Duodenal mucosa (tissue), 2 donors: ENCODE data around the gene CBX2.
A peak's percentile ranks its signal among the peaks of the same experiment; 100 is the strongest.

Source experiments
- H3K27ac ChIP-seq: one replicate; pipeline ENCODE4 v1.7.0; 2013; ENCODE audit warnings: low read depth, low read length
- H3K27me3 ChIP-seq, 2 donors: one replicate each; pipeline ENCODE4 v1.7.0; 2013; ENCODE audit warnings: low read length in 2 of 2, control low read depth in 1 of 2; ENCODE audit not compliant: insufficient read depth in 2 of 2, control insufficient read depth in 1 of 2
- H3K36me3 ChIP-seq, 2 donors: one replicate each; pipeline ENCODE4 v1.7.0; 2013; ENCODE audit warnings: low read length in 2 of 2, control low read depth in 1 of 2; ENCODE audit not compliant: insufficient read depth in 2 of 2, control insufficient read depth in 1 of 2
- H3K4me1 ChIP-seq, 2 donors: one replicate each; pipeline ENCODE4 v1.7.0; 2013; ENCODE audit warnings: low read length in 2 of 2, control low read depth in 1 of 2; ENCODE audit not compliant: insufficient read depth in 2 of 2, control insufficient read depth in 1 of 2
- H3K4me3 ChIP-seq, 2 donors: one replicate each; pipeline ENCODE4 v1.7.0; 2013; ENCODE audit warnings: low read length in 2 of 2, low read depth in 1 of 2
- H3K9ac ChIP-seq, 2 donors: one replicate each; pipeline ENCODE4 v1.7.0; 2013; ENCODE audit warnings: low read length in 2 of 2, low read depth in 1 of 2
- H3K9me3 ChIP-seq, 2 donors: one replicate each; pipeline ENCODE4 v1.7.0; 2013; ENCODE audit warnings: low read length in 2 of 2, control low read depth in 1 of 2; ENCODE audit not compliant: control insufficient read depth in 1 of 2

CBX2 gene

DNA sequence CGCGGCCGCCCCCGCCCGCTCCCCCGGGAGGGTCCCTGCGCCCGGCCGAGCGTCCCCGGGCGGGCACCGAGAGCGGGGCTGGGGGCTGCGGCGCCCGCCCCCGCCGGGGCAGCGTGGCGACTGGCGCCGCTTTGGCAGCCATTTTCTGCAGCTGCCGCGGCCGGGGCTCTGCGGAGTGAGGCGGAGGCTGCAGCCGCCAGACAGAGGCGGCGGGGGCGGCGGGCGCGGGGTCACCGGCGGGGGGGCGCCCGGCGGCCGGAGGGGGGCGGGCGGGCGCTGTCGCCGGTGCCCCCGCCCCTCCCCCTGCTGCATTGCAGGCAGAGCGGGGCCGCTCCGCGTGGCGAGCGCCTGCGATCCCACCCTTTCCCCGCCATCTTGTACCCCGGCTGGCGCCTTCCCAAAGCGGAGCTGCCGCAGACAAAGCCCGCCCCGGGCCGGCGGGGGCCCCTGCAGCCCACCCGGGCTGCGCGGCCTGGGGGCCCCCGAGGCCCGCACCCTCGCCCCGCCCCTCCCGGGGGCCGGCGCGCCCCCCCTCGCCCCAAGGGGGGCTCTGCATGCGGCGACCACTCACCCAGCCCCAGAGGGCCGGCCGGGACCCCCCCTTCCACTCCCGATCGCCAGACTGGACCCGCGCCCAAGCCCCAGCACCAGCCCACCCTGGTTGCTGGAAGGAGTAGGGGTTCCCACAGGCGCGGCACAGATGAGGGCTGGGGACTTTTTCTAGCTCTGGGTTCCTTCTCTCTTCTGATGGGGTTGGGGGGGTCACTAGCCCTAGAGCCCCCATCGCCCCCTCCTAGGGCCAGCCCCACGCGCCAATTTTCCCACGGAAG lies 35.6 kb downstream of the CBX2 start:
- Histone ChIP-seq H3K4me3 (no peak overlapping the region), H3K4me1 (peaks cover 35 to 39% of the 10 kb centered on the region in 2 donors)

DNA sequence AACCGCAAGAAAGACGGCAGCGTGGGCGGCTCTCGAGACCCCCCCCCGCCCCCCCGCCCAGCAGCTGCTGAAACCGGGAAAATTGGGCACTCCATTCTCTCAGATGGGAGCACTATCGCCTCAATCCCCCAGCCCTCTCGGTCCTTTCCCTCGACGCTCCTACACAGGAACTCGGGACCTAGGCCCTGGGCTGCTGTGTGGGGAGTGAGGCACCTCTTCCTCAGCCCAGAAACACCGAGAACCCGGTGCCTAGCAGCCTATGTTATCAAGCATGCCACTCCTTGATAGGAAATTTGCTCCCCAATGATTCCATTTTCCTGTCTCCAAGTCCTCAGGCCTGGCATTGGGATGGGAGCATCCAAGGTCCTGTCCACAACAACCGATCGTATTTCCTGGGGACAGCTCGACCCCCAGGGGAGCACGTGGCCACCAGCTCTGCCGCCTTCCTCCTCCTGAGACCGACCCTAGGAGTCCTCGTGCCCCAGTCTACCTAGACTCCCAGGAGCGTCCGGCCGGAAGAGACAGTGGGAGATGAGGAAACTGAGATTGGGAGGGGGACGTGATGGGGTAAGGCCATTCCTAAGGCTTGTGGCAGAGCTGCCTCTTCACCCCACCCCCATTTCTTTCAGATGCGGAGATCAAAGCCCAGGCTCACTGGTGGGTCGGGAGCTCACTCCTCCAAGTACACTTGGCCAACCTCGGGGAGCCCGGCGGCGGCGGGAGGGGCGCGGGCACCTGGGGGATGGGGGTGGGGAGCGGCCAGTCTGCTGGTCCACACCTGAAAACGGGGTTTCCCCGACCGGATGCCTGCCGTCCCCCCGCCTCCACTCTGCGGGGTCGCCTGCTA lies 36.4 kb downstream of the CBX2 start:
- Histone ChIP-seq H3K4me1 (peaks cover 29 to 33% of the 10 kb centered on the region in 2 donors), H3K4me3 (no peak overlapping the region), H3K9me3 (no peaks in the 10 kb centered on the region)

More for the DNA sequence above, 35.6 kb downstream of the CBX2 start:
- Histone ChIP-seq H3K36me3 (no peaks in the 10 kb centered on the region), H3K27me3 (peaks cover 65 to 77% of the 10 kb centered on the region in 2 donors), H3K9ac (no peak overlapping the region), H3K27ac (no peak overlapping the region), H3K9me3 (no peaks in the 10 kb centered on the region)

DNA sequence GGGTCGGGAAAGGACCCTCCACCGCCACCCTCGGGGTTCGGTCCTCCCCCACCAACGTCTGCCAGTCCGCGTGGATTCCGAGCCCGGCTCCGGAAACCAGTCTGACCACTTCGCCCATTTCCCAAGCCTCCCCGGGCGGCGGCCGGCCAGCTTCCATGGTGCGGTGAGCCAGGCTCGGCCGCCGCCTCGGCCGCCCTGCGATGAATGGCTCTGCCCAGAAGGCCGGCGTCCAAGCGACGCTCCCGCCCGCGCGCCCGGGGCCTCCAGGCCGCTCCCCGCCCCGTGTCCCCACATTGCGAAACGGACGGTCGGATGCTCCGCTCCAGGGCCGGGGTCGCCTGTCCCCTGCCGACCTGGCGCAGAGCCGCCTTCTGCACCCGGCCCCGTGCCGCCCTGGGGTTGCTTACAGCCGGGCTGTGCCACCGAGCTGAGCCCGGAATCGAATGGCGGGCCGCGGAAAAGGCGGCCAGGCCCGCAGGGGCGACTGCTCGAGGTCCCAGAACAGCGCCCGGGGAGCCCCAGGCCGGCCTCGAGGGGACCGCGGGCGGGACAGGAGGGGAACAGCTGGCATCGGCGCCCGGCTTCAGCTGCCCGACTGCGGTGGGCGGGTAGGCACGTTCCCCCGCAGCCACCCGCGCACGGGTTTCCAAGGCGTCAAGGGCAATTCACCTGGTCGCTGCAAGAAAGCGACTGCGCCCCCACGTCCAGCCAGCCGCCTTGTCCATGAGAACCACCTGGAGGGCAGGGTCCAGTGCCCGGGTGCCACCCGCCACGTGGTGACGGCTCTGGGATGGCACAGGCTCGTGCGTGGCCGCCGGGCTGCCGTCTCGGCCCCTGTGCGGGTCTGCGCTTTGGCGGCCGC lies 37.3 kb downstream of the CBX2 start:
- no peak overlapping the region for H3K9ac ChIP-seq

More for the DNA sequence above, 36.4 kb downstream of the CBX2 start:
- Histone ChIP-seq H3K27me3 (peaks cover 57 to 69% of the 10 kb centered on the region in 2 donors), H3K9ac (no peak overlapping the region), H3K27ac (no peak overlapping the region), H3K36me3 (no peaks in the 10 kb centered on the region)

DNA sequence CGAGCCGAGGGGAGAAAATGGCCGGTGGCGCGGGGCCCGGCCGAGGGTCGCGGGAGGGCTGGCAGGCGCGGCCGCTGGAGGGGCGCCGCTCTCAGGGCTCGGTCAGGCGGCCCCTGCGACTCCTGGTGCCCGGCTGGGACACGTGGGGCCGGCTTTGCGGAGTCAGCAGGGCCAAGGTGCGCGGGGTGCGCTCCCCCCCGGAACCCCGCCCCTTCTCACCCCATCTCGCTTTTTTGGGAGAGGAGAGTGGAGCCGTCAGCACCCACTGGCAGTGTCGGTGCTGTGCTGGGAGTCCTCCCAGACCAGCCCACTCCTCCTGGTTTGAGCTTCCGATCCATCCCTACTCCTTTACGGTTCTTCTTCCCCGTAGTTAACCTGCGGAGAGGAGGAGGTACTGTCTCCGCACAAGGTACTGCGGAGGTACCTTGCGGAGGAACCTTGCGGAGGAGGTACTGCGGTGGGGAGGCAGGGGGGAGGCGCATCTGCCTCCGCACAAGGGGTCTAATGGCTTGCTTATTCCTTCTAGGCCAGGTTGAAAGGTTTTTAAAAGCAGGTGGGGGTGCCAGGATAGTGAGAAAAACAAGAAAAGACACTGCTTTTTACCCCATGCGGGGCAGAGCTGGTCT lies 38.0 kb downstream of the CBX2 start:
- no peak overlapping the region for H3K9ac ChIP-seq
- no peak overlapping the region for H3K4me3 ChIP-seq
- H3K27me3 ChIP-seq: peaks cover 52 to 64% of the 10 kb centered on the region in 2 donors
- no peaks in the 10 kb centered on the region for H3K36me3 ChIP-seq
- H3K27ac ChIP-seq: no peak overlapping the region
- H3K9me3 ChIP-seq: no peaks in the 10 kb centered on the region
- peaks cover 24 to 30% of the 10 kb centered on the region in 2 donors for H3K4me1 ChIP-seq

More for the DNA sequence above, 37.3 kb downstream of the CBX2 start:
- Histone ChIP-seq H3K4me1 (peaks cover 28 to 32% of the 10 kb centered on the region in 2 donors), H3K27me3 (peaks cover 55 to 67% of the 10 kb centered on the region in 2 donors), H3K27ac (no peak overlapping the region), H3K4me3 (peak overlapping the region; percentile 22 to 28), H3K9me3 (no peaks in the 10 kb centered on the region), H3K36me3 (no peaks in the 10 kb centered on the region)

DNA sequence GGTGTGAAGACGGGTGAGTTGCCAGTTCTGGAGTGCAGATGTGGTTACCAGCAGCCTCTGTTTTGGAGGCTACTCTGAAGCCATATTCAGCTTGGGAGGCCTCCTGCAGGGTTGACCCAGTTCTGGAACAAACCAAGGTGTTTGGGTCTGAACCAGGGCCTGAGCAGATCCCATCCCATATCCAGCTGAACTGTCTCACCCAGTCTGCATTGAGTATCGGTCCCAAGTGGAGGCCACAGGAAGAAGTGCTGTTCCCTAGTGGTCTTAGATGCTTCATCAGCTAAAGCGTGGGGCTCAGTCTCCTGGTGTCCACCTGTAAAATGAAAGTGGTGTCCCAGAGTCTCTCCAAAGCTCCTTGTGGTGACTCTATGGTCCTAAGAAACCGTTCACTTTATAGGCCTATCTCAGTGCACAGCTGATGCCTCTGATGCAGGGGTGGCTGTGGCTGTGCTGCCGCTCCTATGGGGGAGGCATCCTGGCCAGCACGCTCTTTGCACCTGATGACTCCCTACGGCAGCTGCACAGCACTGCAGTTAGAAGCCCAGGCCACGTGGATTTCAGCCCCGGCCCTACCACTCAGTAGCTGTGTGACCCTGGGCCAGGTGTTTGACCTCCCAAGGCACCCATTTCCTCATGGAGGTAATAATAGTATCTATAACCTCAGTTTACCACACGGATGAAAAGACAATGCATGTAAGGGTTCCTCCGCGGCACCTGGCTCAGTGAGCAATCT lies 40.2 kb downstream of the CBX2 start:
- H3K27me3 ChIP-seq: peaks cover 32 to 44% of the 10 kb centered on the region in 2 donors
- peaks cover 9 to 14% of the 10 kb centered on the region in 2 donors for H3K4me1 ChIP-seq
- H3K4me3 ChIP-seq: no peak overlapping the region

DNA sequence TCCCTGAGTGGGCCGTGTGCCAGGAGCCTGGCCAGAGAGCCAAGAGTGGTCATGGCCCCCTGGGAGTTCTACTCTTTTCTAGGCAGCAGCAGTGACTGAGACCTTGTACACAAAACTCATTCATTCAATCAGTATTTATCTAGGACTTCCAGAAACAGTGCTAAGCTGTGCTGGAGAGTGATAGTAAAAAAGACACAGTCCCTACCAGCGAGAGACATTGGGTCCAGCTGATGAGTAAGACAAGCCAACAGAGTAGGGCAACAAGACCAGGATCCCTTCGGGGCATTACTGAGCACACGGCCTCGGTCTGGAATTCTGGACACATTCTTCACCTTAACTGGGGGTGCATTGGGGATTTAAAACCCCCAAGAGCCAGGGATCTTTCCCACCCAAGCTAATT lies 41.1 kb downstream of the CBX2 start:
- Histone ChIP-seq H3K27me3 (peaks cover 28 to 43% of the 10 kb centered on the region in 2 donors), H3K27ac (no peak overlapping the region), H3K36me3 (no peaks in the 10 kb centered on the region), H3K4me1 (peaks cover 8 to 14% of the 10 kb centered on the region in 2 donors), H3K9me3 (no peaks in the 10 kb centered on the region), H3K4me3 (no peak overlapping the region), H3K9ac (no peak overlapping the region)

More for the DNA sequence above, 40.2 kb downstream of the CBX2 start:
- no peak overlapping the region for H3K9ac ChIP-seq
- H3K36me3 ChIP-seq: no peaks in the 10 kb centered on the region
- H3K9me3 ChIP-seq: no peaks in the 10 kb centered on the region
- no peak overlapping the region for H3K27ac ChIP-seq

DNA sequence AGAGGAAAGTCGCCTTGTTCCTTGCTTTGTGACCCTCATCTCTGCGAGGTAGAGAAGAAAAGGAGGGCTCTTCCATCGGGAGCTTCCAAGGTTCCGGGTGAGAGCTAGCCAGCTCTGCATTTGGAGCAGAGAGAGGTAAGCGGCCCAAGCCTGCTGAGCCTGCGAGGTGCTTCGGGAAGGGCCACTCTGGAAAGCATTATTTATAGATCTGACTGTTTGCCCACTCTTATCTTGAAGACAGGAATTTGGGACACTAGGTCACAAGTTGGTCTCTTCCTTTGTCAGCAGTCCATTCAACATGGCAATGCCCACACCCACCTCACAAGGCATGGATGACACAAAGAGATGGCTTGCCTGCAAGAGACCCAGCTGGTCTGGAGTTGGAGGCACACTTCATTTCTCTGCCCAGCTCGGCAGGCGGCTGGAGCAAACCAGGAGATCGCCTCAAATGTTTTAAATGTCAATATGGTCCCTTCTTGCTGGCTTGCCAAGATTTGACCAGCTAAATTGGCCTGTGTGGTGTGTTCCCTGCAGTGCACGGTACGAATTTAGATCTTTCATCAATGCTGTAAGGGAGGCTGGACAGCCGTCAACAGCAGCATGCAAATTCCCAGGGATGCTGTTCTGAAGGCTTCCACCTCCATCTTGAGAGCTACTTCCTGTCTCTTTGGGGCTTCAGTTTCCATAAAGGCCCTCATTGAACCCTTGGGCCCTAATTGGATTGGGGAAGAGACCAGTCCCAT lies 41.8 kb downstream of the CBX2 start:
- Histone ChIP-seq H3K9me3 (no peaks in the 10 kb centered on the region), H3K27me3 (peaks cover 23 to 37% of the 10 kb centered on the region in 2 donors), H3K4me1 (peaks cover 2 to 10% of the 10 kb centered on the region in 2 donors), H3K4me3 (no peak overlapping the region), H3K27ac (no peak overlapping the region), H3K36me3 (no peaks in the 10 kb centered on the region), H3K9ac (no peak overlapping the region)

DNA sequence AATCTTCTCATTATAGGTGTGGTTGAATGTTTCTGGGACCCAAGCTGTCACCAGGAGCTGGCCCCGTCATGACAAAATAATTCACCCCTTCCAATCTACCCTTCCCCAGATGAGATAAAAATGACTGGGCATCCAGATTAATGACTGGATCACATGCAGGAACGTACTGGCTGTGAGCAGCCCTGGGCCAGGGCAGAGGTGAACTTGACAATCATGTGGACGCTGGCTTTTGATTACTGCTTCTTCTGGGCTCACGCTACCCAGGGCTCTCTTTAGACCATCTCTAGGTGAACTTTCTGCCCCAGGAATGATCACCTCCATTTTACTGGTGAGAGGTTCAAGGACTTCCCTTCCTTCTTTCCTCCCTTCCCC lies 43.0 kb downstream of the CBX2 start:
- Histone ChIP-seq H3K27me3 (peaks cover 11 to 25% of the 10 kb centered on the region in 2 donors), H3K4me1 (peaks cover 8 to 14% of the 10 kb centered on the region in 2 donors), H3K27ac (no peak overlapping the region), H3K4me3 (no peak overlapping the region), H3K36me3 (no peaks in the 10 kb centered on the region), H3K9me3 (no peaks in the 10 kb centered on the region), H3K9ac (no peak overlapping the region)
